SK-N-SH (cell line): ENCODE data around the gene DNAJC2. TPM values are rescaled to one million over a fixed set of nuclear protein-coding genes. Genes with fewer than 3 reads are reported as not detected.

Experiments
- CTCF ChIA-PET: fragments of 300-600, 350-600 bp; formaldehyde crosslinking; extraction: SDS; loops from one replicate; lab custom pipeline; 2021; lab: Yijun Ruan, JAX
- POLR2A ChIA-PET: fragments of 350-600 bp; sonication (Branson Sonifier 250); formaldehyde crosslinking; extraction: SDS; loops from one replicate; lab custom pipeline; 2020; ENCODE audit warnings: antibody characterized with exemption, inconsistent platforms; lab: Yijun Ruan, JAX
- DNase-seq: peaks from one replicate; pipeline ENCODE4 v3.0.0; 2012
- H2AFZ ChIP-seq: fragments of 200-600 bp; sonication (generic); 2 replicates; pipeline ENCODE4 v1.8.1; 2016; ENCODE audit warnings: antibody characterized with exemption, mild to moderate bottlenecking, low read depth
- H3F3A ChIP-seq: fragments of 200-600 bp; sonication (generic); replicated peaks from 2 replicates; pipeline ENCODE3; 2016; ENCODE audit warnings: antibody characterized with exemption, mild to moderate bottlenecking; ENCODE audit not compliant: insufficient read depth
- H3K27ac ChIP-seq, 2 experiments: fragments of 200-500 bp in 1 of 2; fragments of 200-600 bp in 1 of 2; sonication (Bioruptor generic) in 1 of 2; sonication (generic), shearing (Covaris generic) in 1 of 2; 2 replicates each; pipeline versions ENCODE4 v1.5.1 to v1.6.1; 2014 to 2016; ENCODE audit warnings: low read depth in 2 of 2, inconsistent platforms in 1 of 2, low read length in 1 of 2, mild to moderate bottlenecking in 1 of 2, mixed read lengths in 1 of 2
- H3K27me3 ChIP-seq: fragments of 200-600 bp; sonication (generic), shearing (Covaris generic); 2 replicates; pipeline ENCODE4 v1.6.1; 2016; ENCODE audit warnings: mixed run types; ENCODE audit not compliant: insufficient read depth
- H3K36me3 ChIP-seq, 2 experiments: fragments of 200-500 bp in 1 of 2; fragments of 200-600 bp in 1 of 2; sonication (Bioruptor generic) in 1 of 2; sonication (generic) in 1 of 2; replicated peaks in 1 of 2; 2 replicates each; pipeline versions ENCODE3 to v1.5.1; 2014 to 2016; ENCODE audit warnings: low read length in 1 of 2, mild to moderate bottlenecking in 1 of 2; ENCODE audit not compliant: insufficient read depth in 2 of 2, control insufficient read depth in 1 of 2
- H3K4me1 ChIP-seq, 2 experiments: fragments of 200-500 bp in 1 of 2; fragments of 200-600 bp in 1 of 2; sonication (Bioruptor generic) in 1 of 2; sonication (generic), shearing (Covaris generic) in 1 of 2; 2 replicates each; pipeline versions ENCODE4 v1.5.1 to v1.6.1; 2014 to 2016; ENCODE audit warnings: low read depth in 1 of 2, low read length in 1 of 2, mixed run types in 1 of 2; ENCODE audit not compliant: insufficient read depth in 2 of 2, control insufficient read depth in 1 of 2
- H3K4me2 ChIP-seq: fragments of 200-600 bp; sonication (generic), shearing (Covaris generic); 2 replicates; pipeline ENCODE4 v1.6.1; 2017; ENCODE audit warnings: mixed run types
- H3K4me3 ChIP-seq, 2 experiments: fragments of 200-500 bp in 1 of 2; fragments of 200-600 bp in 1 of 2; sonication (Bioruptor generic) in 1 of 2; sonication (generic), shearing (Covaris generic) in 1 of 2; 2 replicates each; pipeline versions ENCODE4 v1.5.1 to v1.8.1; 2014 to 2016; ENCODE audit warnings: low read depth in 2 of 2, inconsistent platforms in 1 of 2, low read length in 1 of 2, mild to moderate bottlenecking in 1 of 2, mixed read lengths in 1 of 2, moderate library complexity in 1 of 2
- H3K79me2 ChIP-seq: fragments of 200-600 bp; sonication (generic); 2 replicates; pipeline ENCODE4 v1.8.1; 2017; ENCODE audit warnings: mild to moderate bottlenecking; ENCODE audit not compliant: insufficient read depth
- H3K9ac ChIP-seq: fragments of 200-600 bp; sonication (generic); 2 replicates; pipeline ENCODE4 v1.6.1; 2017; ENCODE audit warnings: mixed run types
- H3K9me2 ChIP-seq: fragments of 200-600 bp; sonication (generic); 2 replicates; pipeline ENCODE4 v1.6.1; 2017; ENCODE audit warnings: mixed run types
- H3K9me3 ChIP-seq: fragments of 200-600 bp; sonication (generic); 2 replicates; pipeline ENCODE4 v1.6.1; 2017; ENCODE audit warnings: mixed run types, mild to moderate bottlenecking, moderate library complexity
- H4K20me1 ChIP-seq: fragments of 200-600 bp; sonication (generic); 2 replicates; pipeline ENCODE4 v1.6.1; 2017; ENCODE audit warnings: mild to moderate bottlenecking, mixed run types; ENCODE audit not compliant: insufficient read depth
- CTCF ChIP-seq: fragments of 200-600 bp; sonication (generic); IDR thresholded peaks from 2 replicates; pipeline ENCODE4 v1.6.1; 2017; ENCODE audit warnings: antibody characterized with exemption, mild to moderate bottlenecking, moderate library complexity
- EP300 ChIP-seq, 2 experiments: IDR thresholded peaks; 2 replicates each; pipeline versions ENCODE4 v1.4.0 to v1.6.1; 2012; ENCODE audit warnings: borderline replicate concordance in 1 of 2, low read depth in 1 of 2, low read length in 1 of 2
- EZH2phosphoT487 ChIP-seq: fragments of 200-600 bp; sonication (generic); IDR thresholded peaks from 2 replicates; pipeline ENCODE4 v1.6.1; 2017; ENCODE audit warnings: low read depth, mixed run types, mild to moderate bottlenecking, antibody characterized with exemption, moderate library complexity, borderline replicate concordance
- FOXJ3 ChIP-seq: sonication (generic); formaldehyde crosslinking; IDR thresholded peaks from 2 replicates; pipeline ENCODE4 v1.5.1; 2020; ENCODE audit warnings: mild to moderate bottlenecking, missing genetic modification reagents
- FOXM1 ChIP-seq: IDR thresholded peaks from 2 replicates; pipeline ENCODE4 v1.4.0; 2012; ENCODE audit warnings: low read depth, mild to moderate bottlenecking
- MXI1 ChIP-seq: IDR thresholded peaks from 2 replicates; pipeline ENCODE4 v1.6.1; 2012; ENCODE audit warnings: mild to moderate bottlenecking, low read depth, low read length, improper control_type of control experiment
- RAD21 ChIP-seq: IDR thresholded peaks from 2 replicates; pipeline ENCODE4 v1.6.1; 2012; ENCODE audit warnings: mild to moderate bottlenecking, low read length
- REST ChIP-seq: IDR thresholded peaks from 2 replicates; pipeline ENCODE4 v1.6.1; 2012; ENCODE audit warnings: mild to moderate bottlenecking, low read depth, low read length, moderate library complexity
- SIN3A ChIP-seq: IDR thresholded peaks from 2 replicates; pipeline ENCODE4 v1.6.1; 2012; ENCODE audit warnings: low read depth, mild to moderate bottlenecking, low read length, moderate library complexity, borderline replicate concordance
- SMC3 ChIP-seq: IDR thresholded peaks from 2 replicates; pipeline ENCODE4 v1.6.1; 2012; ENCODE audit warnings: low read depth, low read length, improper control_type of control experiment
- TAF1 ChIP-seq: IDR thresholded peaks from 2 replicates; pipeline ENCODE4 v1.6.1; 2012; ENCODE audit warnings: low read depth, mild to moderate bottlenecking, low read length, moderate library complexity, borderline replicate concordance
- TCF12 ChIP-seq: IDR thresholded peaks from 2 replicates; pipeline ENCODE4 v1.4.0; 2012
- TEAD4 ChIP-seq: IDR thresholded peaks from 2 replicates; pipeline ENCODE4 v1.4.0; 2012; ENCODE audit warnings: mild to moderate bottlenecking, borderline replicate concordance; ENCODE audit not compliant: insufficient read depth
- USF2 ChIP-seq: fragments of 150-350 bp; IDR thresholded peaks from 2 replicates; pipeline ENCODE4 v1.6.1; 2017; ENCODE audit warnings: antibody characterized with exemption, low read length, low read depth, borderline replicate concordance
- YY1 ChIP-seq: IDR thresholded peaks from 2 replicates; pipeline ENCODE4 v1.4.0; 2012; ENCODE audit warnings: low read depth, mild to moderate bottlenecking
- ZBTB33 ChIP-seq: IDR thresholded peaks from 2 replicates; pipeline ENCODE4 v1.4.0; 2012; ENCODE audit warnings: low read depth, borderline replicate concordance
- WGBS: methylation state at CpG from one replicate; pipeline ENCODE4 v1.1.6; 2017; ENCODE audit warnings: low lambda C conversion rate; 5-methylcytosine and 5-hydroxymethylcytosine counted together
- polyA plus RNA-seq, 3 experiments: library from polyadenylated mRNA; depleted of rRNA; stranded (reverse); fragments of >200 nt; gene quantifications; 2 replicates each; pipeline ENCODE4 v1.2.3, GENCODE V29; 2012
- TF ChIP-seq, protein P1 (sequence below): fragments of 150-350 bp; IDR thresholded peaks from 2 replicates; pipeline ENCODE4 v1.6.1; 2016; ENCODE audit warnings: mild to moderate bottlenecking, low read depth, low read length

DNAJC2 gene
- polyA plus RNA-seq, 1 of the 3 experiments (the other 2 are of a cell fraction): 18.9 TPM

DNA sequence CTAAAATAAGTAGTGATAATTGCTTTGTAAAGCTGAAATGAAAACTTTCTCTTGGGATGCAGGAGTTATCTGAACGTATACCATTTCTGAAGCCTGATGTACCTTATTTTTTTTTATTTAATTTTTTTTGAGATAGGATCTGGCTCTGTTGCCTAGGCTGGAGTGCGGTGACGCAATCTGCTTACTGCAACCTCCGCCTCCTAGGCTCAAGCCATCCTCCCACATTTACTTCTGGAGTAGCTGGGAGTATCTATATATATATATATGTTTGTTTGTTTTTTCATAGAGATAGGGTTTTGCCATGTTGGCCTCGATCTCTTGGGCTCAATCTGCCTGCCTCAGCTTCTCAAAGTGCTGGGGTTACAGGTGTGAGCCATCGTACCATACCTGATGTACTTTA is 44.9 kb downstream of the DNAJC2 start:
- Histone ChIP-seq H3K9me2 (no peaks in the 10 kb centered on the region), H3K4me3 (no peak overlapping the region), H3K4me2 (no peak overlapping the region; the same call in 1 of the 2 replicates), H3K4me1 (peaks cover 7 to 15% of the 10 kb centered on the region in 2 experiments; a peak in 2 of 4 replicates), H3K27me3 (no peaks in the 10 kb centered on the region), H3K36me3 (peaks cover 51 to 60% of the 10 kb centered on the region in 2 experiments), H3F3A (peaks cover 23% of the 10 kb centered on the region), H3K9ac (0 out of 2 replicates have a peak overlapping the region, but pooled peaks have one; percentile 88), H3K9me3 (no peaks in the 10 kb centered on the region), H3K27ac (no peak overlapping the region), H2AFZ (no peak overlapping the region), H3K79me2 (peaks cover 61% of the 10 kb centered on the region), H4K20me1 (no peaks in the 10 kb centered on the region)
- POLR2A ChIA-PET: interaction anchor here (1.9 kb wide), 1 partner anchor 11 kb away, joined by 6 read pairs; no protein-coding TSS in a partner anchor
- 97% methylated on average over 6 of the region's 6 CpGs for WGBS
- no peak for DNase-seq
- TF ChIP-seq SIN3A: no peak
- TF ChIP-seq RAD21: no peak
- no peak for TF ChIP-seq REST
- TF ChIP-seq YY1: no peak
- no peak for TF ChIP-seq FOXJ3 (CRISPR knock-in tag)
- TF ChIP-seq EP300 (IDR thresholded peaks at IDR 0.05; ENCODE audit: borderline replicate concordance in 1 of 2, low read depth in 1 of 2, low read length in 1 of 2): no peak
- TF ChIP-seq USF2: no peak
- TF ChIP-seq ZBTB33: no peak
- no peak for TF ChIP-seq SMC3
- no peak for TF ChIP-seq EZH2phosphoT487
- TF ChIP-seq, protein P1, sequence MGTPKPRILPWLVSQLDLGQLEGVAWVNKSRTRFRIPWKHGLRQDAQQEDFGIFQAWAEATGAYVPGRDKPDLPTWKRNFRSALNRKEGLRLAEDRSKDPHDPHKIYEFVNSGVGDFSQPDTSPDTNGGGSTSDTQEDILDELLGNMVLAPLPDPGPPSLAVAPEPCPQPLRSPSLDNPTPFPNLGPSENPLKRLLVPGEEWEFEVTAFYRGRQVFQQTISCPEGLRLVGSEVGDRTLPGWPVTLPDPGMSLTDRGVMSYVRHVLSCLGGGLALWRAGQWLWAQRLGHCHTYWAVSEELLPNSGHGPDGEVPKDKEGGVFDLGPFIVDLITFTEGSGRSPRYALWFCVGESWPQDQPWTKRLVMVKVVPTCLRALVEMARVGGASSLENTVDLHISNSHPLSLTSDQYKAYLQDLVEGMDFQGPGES: no peak
- TF ChIP-seq TCF12: no peak
- no peak for TF ChIP-seq MXI1
- no peak for TF ChIP-seq TEAD4
- TF ChIP-seq CTCF: no peak
- no peak for TF ChIP-seq TAF1
- TF ChIP-seq FOXM1: no peak
- CTCF ChIA-PET: interaction anchor here (1.1 to 2.1 kb wide), 4 partner anchors 8 to 237 kb away, joined by 3 to 6 read pairs (median 6); no protein-coding TSS in a partner anchor
